NCI-H510A treated with DMSO at 0.1 percent for 48 hours (cell line): ENCODE results near the gene PPP2R2C.

Experiments used
- DNase-seq: peaks from one replicate; lab custom pipeline; 2025; lab: John Stamatoyannopoulos, UW

The PPP2R2C gene

DNA sequence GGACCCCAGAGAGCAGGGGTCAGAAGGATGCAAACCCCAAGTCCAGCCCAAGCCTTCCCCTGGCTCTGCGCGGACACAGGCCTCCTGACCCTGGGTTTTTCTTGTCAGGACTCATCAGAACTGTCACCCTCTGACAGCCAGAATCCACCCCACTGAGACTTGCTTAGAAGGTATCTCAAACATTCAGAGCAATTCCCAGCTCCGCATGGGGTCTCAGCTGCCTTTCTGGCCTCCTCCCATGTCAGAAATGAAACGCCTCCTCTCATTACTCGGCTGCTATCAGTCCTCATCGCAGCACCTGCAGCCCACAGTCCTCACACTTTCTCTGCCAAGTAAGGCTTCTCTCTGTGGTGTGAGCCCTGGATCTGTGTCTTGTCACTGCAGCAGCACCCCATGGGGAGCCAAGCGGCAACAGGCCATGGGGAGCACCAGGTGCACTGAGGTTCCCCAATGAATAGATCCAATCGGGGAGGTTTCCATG is 105.0 kb downstream of the PPP2R2C start:
- DNase-seq: no peak

GRCh38 chr4:6366581-6366980 is 105.8 kb downstream of the PPP2R2C start:
- DNase-seq: no peak

DNA sequence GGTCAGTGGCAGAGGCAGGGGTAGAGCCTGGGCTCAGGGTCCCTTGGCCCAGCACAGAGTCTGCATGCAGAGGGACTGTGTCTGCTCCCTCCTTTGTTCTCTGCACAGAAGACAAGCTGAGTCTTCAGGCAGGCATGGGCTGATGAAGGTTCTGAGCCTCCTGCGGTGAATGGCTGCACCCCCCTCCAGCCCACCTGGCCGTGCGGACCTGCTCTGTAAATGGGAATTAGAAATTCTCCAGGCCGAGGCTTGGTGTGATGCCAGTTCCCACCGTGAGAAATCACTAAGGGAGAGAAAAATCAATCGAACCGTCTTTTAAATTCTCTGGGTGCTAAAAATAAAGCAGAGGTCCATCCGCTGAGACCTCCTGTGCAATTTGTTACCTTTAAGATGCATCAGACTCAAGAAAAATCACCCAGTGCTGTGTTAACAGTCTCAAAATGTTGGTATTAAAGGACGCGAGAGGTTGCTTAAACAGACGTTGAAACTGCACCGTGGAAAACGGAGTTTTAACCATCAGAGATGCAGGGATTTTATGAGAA is 106.8 kb downstream of the PPP2R2C start:
- DNase-seq: no peak

DNA sequence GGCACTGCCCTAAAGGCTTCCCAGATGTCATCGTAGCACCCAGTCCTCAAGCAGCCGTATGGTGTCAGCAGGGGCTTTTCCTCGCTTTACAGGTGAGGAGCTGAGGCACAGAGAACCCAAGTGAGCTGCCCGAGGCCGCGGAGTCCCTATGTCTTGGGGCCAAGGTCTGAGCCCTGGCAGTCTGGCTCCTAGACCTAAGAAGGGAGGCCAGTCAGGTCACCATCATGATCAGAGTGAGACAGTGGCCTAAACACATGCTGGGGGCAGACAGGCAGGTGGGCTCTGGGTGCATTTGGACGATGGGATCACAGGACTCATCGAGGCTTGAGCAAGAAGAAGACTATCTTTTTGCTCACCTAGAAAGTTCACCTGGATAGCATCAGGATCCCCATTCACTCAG is 107.8 kb downstream of the PPP2R2C start:
- DNase-seq: no peak

- DNase-seq: no peak
These were observed 108.3 kb downstream of the PPP2R2C start for GRCh38 chr4:6364146-6364545.

- no peak for DNase-seq
These were observed 109.5 kb downstream of the PPP2R2C start for GRCh38 chr4:6362896-6363295.

DNA sequence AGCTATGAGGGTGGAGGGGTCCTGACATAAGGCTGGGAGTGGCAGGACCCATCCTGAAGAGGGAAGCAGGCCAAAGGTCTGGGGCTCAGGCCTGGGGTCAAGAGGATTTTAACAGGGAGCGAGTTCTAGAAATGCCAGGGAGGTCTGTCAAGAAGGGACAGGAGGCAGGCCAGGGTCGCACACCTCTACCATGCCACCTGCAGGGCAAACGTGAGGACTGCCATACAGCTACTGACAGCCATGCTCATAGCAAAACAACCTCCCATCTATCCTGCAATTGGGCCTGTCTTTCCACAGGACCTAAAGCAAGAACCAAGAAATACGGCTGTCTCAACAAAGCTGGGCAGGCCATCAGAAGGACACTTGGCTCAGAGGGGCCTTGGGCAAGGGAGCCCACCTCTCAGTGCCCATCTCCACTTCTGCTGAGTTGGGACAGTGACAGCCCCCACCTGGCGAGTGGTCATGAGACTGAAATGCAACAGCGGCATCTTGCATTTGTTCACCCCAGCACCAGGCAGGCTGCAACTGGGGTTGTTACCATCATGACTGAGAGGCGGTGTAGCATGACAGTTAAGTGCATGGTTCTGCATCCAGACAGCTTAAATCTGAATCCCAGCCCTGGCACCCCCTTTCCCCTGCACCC is 110.0 kb downstream of the PPP2R2C start:
- no peak for DNase-seq

DNA sequence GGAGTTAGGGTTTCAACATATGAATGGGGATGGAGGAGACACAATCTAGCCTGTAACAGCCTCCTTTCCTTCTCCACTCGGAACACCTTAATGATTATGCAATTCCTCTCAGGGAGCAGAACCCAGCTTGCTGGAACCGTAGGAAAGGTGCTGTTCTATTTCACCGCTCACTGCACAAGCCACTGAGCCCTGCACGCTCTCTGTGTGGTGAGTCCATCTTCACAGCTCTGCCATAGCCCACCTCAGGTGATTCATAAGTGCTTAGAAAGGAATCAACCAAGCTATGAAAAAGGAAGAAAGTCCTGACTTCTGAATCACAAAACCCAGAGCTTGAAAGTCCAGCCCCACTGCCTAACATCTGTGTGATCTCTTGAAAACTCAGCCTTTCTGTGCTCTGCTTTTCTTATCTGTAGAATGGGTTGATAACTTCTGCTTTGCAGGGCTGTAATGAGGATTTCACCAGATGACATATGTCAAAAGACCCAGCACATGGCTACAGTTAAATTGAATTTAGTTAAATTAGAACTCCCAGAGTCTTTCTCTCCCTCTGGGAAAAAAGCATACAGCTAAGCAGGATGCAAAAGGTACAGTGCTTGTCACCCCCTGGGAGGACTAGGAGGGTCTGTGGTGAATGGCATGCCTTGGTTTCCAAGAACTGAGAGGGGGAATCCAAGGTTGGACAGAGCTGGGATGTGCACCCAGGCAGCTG is 111.2 kb downstream of the PPP2R2C start:
- DNase-seq: no peak

GRCh38 chr4:6360385-6360784 is 112.0 kb downstream of the PPP2R2C start:
- DNase-seq: no peak

- DNase-seq: no peak
These were observed 112.7 kb downstream of the PPP2R2C start for GRCh38 chr4:6359536-6360308.

GRCh38 chr4:6357476-6357875 is 114.9 kb downstream of the PPP2R2C start:
- no peak for DNase-seq

GRCh38 chr4:6356076-6356560 is 116.3 kb downstream of the PPP2R2C start:
- no peak for DNase-seq

- no peak for DNase-seq
These were observed 117.4 kb downstream of the PPP2R2C start for GRCh38 chr4:6355052-6355451.

DNA sequence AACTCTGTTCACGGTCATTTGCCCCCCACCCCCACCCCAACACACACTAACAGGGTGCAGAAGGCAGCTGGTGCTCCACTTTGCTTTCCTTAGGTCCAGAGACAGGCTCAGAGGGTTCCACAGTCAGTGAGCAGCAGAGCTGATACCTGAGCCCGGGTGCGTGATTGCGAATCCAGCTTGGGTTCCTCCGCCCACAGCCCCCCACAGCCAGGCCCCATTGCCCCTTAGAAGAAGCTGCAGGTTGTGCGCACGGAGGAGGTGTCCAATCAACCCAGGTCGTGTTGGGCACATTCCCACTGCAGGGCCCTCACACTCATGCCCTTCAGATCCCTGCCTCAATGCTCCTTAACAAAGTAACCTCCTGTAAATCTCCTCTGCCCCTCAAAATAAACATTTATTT is 117.8 kb downstream of the PPP2R2C start:
- DNase-seq: no peak

DNA sequence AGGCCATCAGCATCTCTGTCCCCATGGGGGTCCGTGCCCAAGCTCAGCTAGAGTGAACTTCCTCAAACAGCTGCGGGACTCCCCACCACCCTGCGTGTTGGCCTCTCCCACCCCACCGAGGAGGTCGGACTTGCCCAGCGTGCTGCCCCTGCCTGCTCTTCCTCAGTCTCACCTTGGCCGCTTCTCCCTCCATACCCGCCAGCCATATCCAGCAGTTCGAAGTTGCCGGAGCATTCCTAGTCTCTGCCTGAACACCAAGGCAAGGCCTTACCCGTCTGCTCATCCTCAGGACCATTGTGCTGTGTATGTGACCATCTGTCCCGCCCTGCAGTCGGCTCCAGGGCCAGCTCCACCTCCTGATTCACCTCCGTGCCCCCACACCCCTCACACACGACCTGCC is 118.3 kb downstream of the PPP2R2C start:
- DNase-seq: no peak

DNA sequence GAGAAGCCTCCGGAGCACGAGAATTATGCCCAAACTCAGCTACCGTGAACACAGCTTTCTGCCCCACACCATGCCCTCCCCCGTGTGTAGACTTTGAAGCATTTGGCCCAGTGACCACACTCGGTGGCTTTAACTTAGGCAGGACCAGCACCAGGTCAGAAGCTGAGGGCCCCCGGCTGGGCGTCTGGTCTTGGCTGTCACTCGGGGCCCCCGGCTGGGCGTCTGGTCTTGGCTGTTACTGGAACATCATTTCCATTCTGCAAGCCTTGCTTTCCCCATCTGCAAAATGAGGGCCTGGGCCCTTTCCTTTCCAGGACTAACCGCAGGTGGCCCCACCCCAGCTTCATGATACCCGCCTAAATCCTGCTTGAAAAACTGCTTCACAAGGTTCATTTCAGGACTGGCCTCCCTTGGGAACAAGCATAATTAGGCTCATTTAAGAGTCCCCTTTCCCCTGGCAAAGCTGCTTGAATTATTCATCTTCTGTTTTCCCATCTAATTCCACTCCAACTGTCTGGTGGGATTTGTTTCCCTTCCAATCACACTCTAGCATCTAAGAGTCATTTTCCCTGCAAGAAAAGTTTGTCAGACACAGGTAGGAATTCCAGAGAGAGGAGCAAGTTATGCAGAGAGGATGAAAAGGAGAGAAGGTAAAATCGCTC is 120.3 kb downstream of the PPP2R2C start:
- no peak for DNase-seq

DNA sequence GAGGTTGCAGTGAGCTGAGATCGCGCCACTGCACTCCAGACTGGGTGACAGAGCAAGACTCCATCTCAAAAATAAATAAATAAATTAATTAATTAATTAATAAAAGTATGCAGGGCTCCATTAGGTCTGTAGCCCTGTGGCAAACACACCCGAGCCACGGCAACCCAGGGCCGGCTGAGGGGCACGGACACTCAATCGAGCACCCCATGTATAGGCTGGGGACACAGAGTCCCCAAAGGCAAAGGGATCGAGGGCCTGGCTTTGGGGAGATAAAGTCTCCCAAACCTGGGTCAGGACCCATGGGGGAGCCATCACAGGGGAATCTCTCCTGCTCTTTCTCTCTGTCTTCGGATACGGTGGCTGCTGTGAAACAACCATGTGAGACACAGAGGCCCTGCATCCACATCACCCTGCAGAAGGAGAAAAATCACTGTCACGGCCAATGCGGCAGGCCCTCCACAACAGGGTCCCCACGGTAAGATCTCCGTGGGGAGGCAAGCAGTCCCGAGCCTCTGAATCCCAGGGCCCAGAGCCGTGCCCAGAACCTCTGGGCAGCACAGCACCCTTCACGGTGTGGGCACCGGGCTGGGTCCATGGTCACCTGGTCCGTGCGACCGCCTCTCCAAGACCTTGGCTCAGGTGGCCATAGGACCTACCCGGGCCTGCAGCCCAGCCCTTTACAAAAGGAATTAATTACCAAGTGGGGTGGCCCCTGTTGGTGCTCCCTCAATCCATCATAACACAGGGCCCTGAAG is 121.0 kb downstream of the PPP2R2C start:
- no peak for DNase-seq

- no peak for DNase-seq
These were observed 121.8 kb downstream of the PPP2R2C start for GRCh38 chr4:6350646-6351045.

- no peak for DNase-seq
These were observed 122.4 kb downstream of the PPP2R2C start for GRCh38 chr4:6349896-6350603.

- DNase-seq: no peak
These were observed 124.0 kb downstream of the PPP2R2C start for GRCh38 chr4:6348408-6348807.
